Prostate gland (tissue), 2 donors: Measurements from ENCODE around the gene PCP2.

Source experiments
- CTCF ChIP-seq, 4 experiments: fragments of 200-600 bp in 2 of 4; fragments of 450-650 bp in 2 of 4; sonication (generic) in 2 of 4; IDR thresholded peaks; 1 replicate in 3 of 4; 2 replicates in 1 of 4; pipeline ENCODE4 v1.5.1; 2016 to 2019; ENCODE audit warnings: antibody characterized with exemption in 4 of 4, mild to moderate bottlenecking in 2 of 4, moderate library complexity in 2 of 4
- POLR2A ChIP-seq: fragments of 450-650 bp; IDR thresholded peaks from one replicate; pipeline ENCODE4 v1.6.1; 2016; ENCODE audit warnings: antibody characterized with exemption, mild to moderate bottlenecking
- POLR2AphosphoS5 ChIP-seq: sonication (generic); formaldehyde crosslinking; IDR thresholded peaks from one replicate; pipeline ENCODE4 v1.6.1; 2017; ENCODE audit warnings: antibody characterized with exemption

- TF ChIP-seq POLR2A = no peak
- TF ChIP-seq CTCF (IDR thresholded peaks at IDR 0.05) = no peak
- TF ChIP-seq POLR2AphosphoS5 = no peak
Measured at GRCh38 chr19:7607212-7607873, 26.2 kb downstream of the PCP2 start.
